LoVo (cell line): ENCODE data around the gene TFAP2E.

Source experiments
- DNase-seq: peaks from one replicate; pipeline ENCODE4 v3.0.0-alpha.2; 2016; ENCODE audit warnings: low spot score

TFAP2E gene

GRCh38 chr1:35644204-35644603 is 71.1 kb downstream of the TFAP2E start:
- no peak for DNase-seq
